ENCODE data around the gene GMDS. TPM values are rescaled to one million over a fixed set of nuclear protein-coding genes. Genes with fewer than 3 reads are reported as not detected.
A peak's percentile ranks its signal among the peaks of the same experiment; 100 is the strongest.

Gene GMDS
- total and polyA plus RNA-seq, 2 of the 4 experiments (the other 2 are of a cell fraction): 7.3 to 21.9 TPM

DNA sequence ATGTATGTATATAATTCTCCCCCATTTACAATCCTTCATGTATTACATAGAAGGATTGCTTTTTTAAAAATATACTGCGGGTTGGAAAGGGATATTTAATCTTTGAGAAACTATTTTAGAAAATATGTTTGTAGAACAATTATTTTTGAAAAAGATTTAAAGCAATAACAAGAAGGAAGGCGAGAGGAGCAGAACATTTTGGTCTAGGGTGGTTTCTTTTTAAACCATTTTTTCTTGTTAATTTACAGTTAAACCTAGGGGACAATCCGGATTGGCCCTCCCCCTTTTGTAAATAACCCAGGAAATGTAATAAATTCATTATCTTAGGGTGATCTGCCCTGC, 632.1 kb downstream of the GMDS start:
- ChIA-PET CTCF (interaction anchor here (2.3 kb wide), 1 partner anchor 491 kb away, joined by 8 read pairs; no protein-coding TSS in a partner anchor), POLR2A (ENCODE audit: unreplicated experiment) (no interaction called here)
- in situ Hi-C loops (cut with MboI; ENCODE audit: low sequenced_read_pairs) (no loop called here), dilution Hi-C loops (cut with HindIII; ENCODE audit: low sequenced_read_pairs, unreplicated experiment) (no loop called here), intact Hi-C loops (cut with micrococcal nuclease) (loop anchor here (1.0 to 10.0 kb wide), 9 partner anchors 73 to 739 kb away; no protein-coding TSS in a partner anchor)
- H3K23ac ChIP-seq (ENCODE audit: low read depth, low read length): peak overlapping the region; percentile 84; the same call in 1 of the 2 replicates
- peak overlapping the region; percentile 56; the same call in 1 of the 2 replicates for H3K56ac ChIP-seq (ENCODE audit: extremely low read depth, insufficient read depth, low read length)
- H2AK5ac ChIP-seq (ENCODE audit: low read depth, low read length): no peak overlapping the region
- H4K8ac ChIP-seq (ENCODE audit: low read depth in 2 of 2, low read length in 2 of 2): peak overlapping the region; percentile 63 to 82; a peak in 3 of 4 replicates
- H3K9me3 ChIP-seq (ENCODE audit: control insufficient read depth, insufficient read depth, low read length): peaks cover 3% of the 10 kb centered on the region; the same call in 1 of the 2 replicates
- peaks cover 10 to 24% of the 10 kb centered on the region in 2 experiments for H3K79me1 ChIP-seq (ENCODE audit: low read depth in 1 of 2, low read length in 2 of 2)
- peaks cover 15% of the 10 kb centered on the region for H3K36me3 ChIP-seq (ENCODE audit: control insufficient read depth, insufficient read depth, low read length)
- peak overlapping the region; percentile 62 for H2BK120ac ChIP-seq (ENCODE audit: low read depth, low read length)
- H4K5ac ChIP-seq (ENCODE audit: low read depth, low read length): no peak overlapping the region
- DNase-seq (no peak), ATAC-seq (ENCODE audit: low read depth) (no peak)
- H3K27me3 ChIP-seq (ENCODE audit: control insufficient read depth, insufficient read depth, low read length): peaks cover 4% of the 10 kb centered on the region; the same call in 1 of the 2 replicates
- H2BK15ac ChIP-seq (ENCODE audit: low read depth, low read length): no peak overlapping the region
- 0 out of 2 replicates have a peak overlapping the region, but pooled peaks have one; percentile 76 for H3K14ac ChIP-seq (replicated peaks; ENCODE audit: low read depth, low read length)
- BruUV-seq (replicated peaks): no TSS peak
- no peak overlapping the region for H2BK20ac ChIP-seq (ENCODE audit: low read depth, low read length)
- H3K4me3 ChIP-seq (ENCODE audit: insufficient read depth, low read depth, low read length): peak overlapping the region; percentile 85
- peak overlapping the region; percentile 60 for H2BK5ac ChIP-seq (ENCODE audit: low read depth, low read length, poor library complexity, severe bottlenecking)
- peak overlapping the region; percentile 78 for H3K9ac ChIP-seq (ENCODE audit: low read depth, low read length)
- H3K4ac ChIP-seq (ENCODE audit: low read depth, low read length): peak overlapping the region; percentile 83; the same call in 1 of the 2 replicates
- H3K4me2 ChIP-seq (ENCODE audit: low read depth, low read length): peak overlapping the region; percentile 87
- no CpG with 5 or more reads among the region's 3 CpGs for WGBS, 2 experiments (ENCODE audit: extremely low coverage in 2 of 2, insufficient read length in 1 of 2)
- H3K4me1 ChIP-seq (ENCODE audit: control insufficient read depth, insufficient read depth, low read length): peaks cover 4% of the 10 kb centered on the region
- peaks cover 16% of the 10 kb centered on the region for H4K20me1 ChIP-seq (ENCODE audit: insufficient read depth, low read length)
- no peak overlapping the region for H2AFZ ChIP-seq (replicated peaks; ENCODE audit: low read length, poor library complexity)
- no peak overlapping the region for H2AK9ac ChIP-seq (replicated peaks; ENCODE audit: low read depth, low read length, poor library complexity)
- TF ChIP-seq SMC3 (IDR thresholded peaks at IDR 0.05; ENCODE audit: low read depth, low read length) (no peak), NFE2L2 (IDR thresholded peaks at IDR 0.05; ENCODE audit: low read depth, low read length) (no peak), POLR2A (IDR thresholded peaks at IDR 0.05; ENCODE audit: low read depth, low read length) (no peak), RCOR1 (IDR thresholded peaks at IDR 0.05; ENCODE audit: insufficient replicate concordance, low read length) (no peak), RFX5 (IDR thresholded peaks at IDR 0.05; ENCODE audit: low read depth, low read length) (no peak), BHLHE40 (IDR thresholded peaks at IDR 0.05; ENCODE audit: low read depth, low read length) (no peak)
- peak overlapping the region; percentile 8 for H3K18ac ChIP-seq (ENCODE audit: low read depth, low read length)
- H4K91ac ChIP-seq (ENCODE audit: insufficient read depth, low read depth, low read length): peak overlapping the region; percentile 58; the same call in 1 of the 2 replicates
- peak overlapping the region; percentile 63 for H3K27ac ChIP-seq (ENCODE audit: insufficient read depth, low read length)
- H3K9me1 ChIP-seq (ENCODE audit: insufficient read depth, low read length): no peaks in the 10 kb centered on the region
